Ureter (tissue), 1 donor: Measurements from ENCODE around the gene TRPC4. TPM values are rescaled to one million over a fixed set of nuclear protein-coding genes. Genes with fewer than 3 reads are reported as not detected.

Source experiments
- DNase-seq: peaks from one replicate; pipeline ENCODE4 v3.0.0-alpha.2; 2020; ENCODE audit warnings: low spot score
- total RNA-seq: library from RNA; stranded (reverse); gene quantifications from one replicate; pipeline ENCODE4 v1.2.4, GENCODE V29; 2023
- donor health status: DM: yes; HTN: yes; CAD: no.

The TRPC4 gene
- total RNA-seq, 1 donor from 2014 or later = 3.4 TPM

- DNase-seq = no peak
Observed at GRCh38 chr13:37729876-37730275, 139.7 kb downstream of the TRPC4 start.

GRCh38 chr13:37716420-37717195, 153.0 kb downstream of the TRPC4 start:
- DNase-seq = no peak

- no peak for DNase-seq
Observed at GRCh38 chr13:37715606-37716015, 154.0 kb downstream of the TRPC4 start.

GRCh38 chr13:37709318-37709717, 160.3 kb downstream of the TRPC4 start:
- DNase-seq = no peak

- DNase-seq = no peak
Observed at GRCh38 chr13:37707739-37708500, 161.7 kb downstream of the TRPC4 start.

GRCh38 chr13:37706041-37706440, 163.5 kb downstream of the TRPC4 start:
- no peak for DNase-seq

- no peak for DNase-seq
Observed at GRCh38 chr13:37701972-37702371, 167.6 kb downstream of the TRPC4 start.

- no peak for DNase-seq
Observed at GRCh38 chr13:37701306-37701705, 168.3 kb downstream of the TRPC4 start.

GRCh38 chr13:37700887-37701286, 168.7 kb downstream of the TRPC4 start:
- no peak for DNase-seq

GRCh38 chr13:37695200-37695599, 174.4 kb downstream of the TRPC4 start:
- DNase-seq = no peak

GRCh38 chr13:37690361-37690760, 179.2 kb downstream of the TRPC4 start:
- DNase-seq = no peak

GRCh38 chr13:37686501-37686900, 183.1 kb downstream of the TRPC4 start:
- DNase-seq = no peak

GRCh38 chr13:37685206-37685605, 184.4 kb downstream of the TRPC4 start:
- DNase-seq = no peak

- no peak for DNase-seq
Observed at GRCh38 chr13:37682496-37682895, 187.1 kb downstream of the TRPC4 start.

GRCh38 chr13:37681281-37682032, 188.1 kb downstream of the TRPC4 start:
- no peak for DNase-seq

GRCh38 chr13:37680137-37680536, 189.4 kb downstream of the TRPC4 start:
- no peak for DNase-seq

GRCh38 chr13:37679043-37679442, 190.5 kb downstream of the TRPC4 start:
- DNase-seq = no peak

- DNase-seq = no peak
Observed at GRCh38 chr13:37669845-37670244, 199.7 kb downstream of the TRPC4 start.

- no peak for DNase-seq
Observed at GRCh38 chr13:37667702-37668101, 201.9 kb downstream of the TRPC4 start.

GRCh38 chr13:37666036-37666435, 203.5 kb downstream of the TRPC4 start:
- DNase-seq = no peak

- DNase-seq = no peak
Observed at GRCh38 chr13:37665420-37665819, 204.2 kb downstream of the TRPC4 start.

- DNase-seq = no peak
Observed at GRCh38 chr13:37663724-37664123, 205.8 kb downstream of the TRPC4 start.
